H9 (cell line): ENCODE measurements around the gene MUC5B. TPM values are rescaled to one million over a fixed set of nuclear protein-coding genes. Genes with fewer than 3 reads are reported as not detected.

Experiments used
- DNase-seq: peaks from one replicate; pipeline ENCODE4 v3.0.0-alpha.2; 2017
- H2AFZ ChIP-seq: one replicate; pipeline ENCODE4 v1.6.1; 2013; ENCODE audit warnings: mild to moderate bottlenecking, low read length, control low read depth, moderate library complexity
- H2AK5ac ChIP-seq: 2 replicates; pipeline ENCODE4 v1.6.1; 2013; ENCODE audit warnings: low read length, control low read depth, mixed read lengths; ENCODE audit not compliant: insufficient read length
- H2BK120ac ChIP-seq: one replicate; pipeline ENCODE4 v1.6.1; 2013; ENCODE audit warnings: low read depth, mild to moderate bottlenecking, low read length, control low read depth, inconsistent platforms; ENCODE audit not compliant: poor library complexity, severe bottlenecking
- H2BK12ac ChIP-seq: 2 replicates; pipeline ENCODE4 v1.6.1; 2013; ENCODE audit warnings: low read length, control low read depth, mixed read lengths, low read depth; ENCODE audit not compliant: insufficient read length
- H2BK15ac ChIP-seq: 2 replicates; pipeline ENCODE4 v1.6.1; 2013; ENCODE audit warnings: low read depth, low read length, control low read depth
- H2BK20ac ChIP-seq: one replicate; pipeline ENCODE4 v1.6.1; 2013; ENCODE audit warnings: low read depth, mild to moderate bottlenecking, low read length, control low read depth, inconsistent platforms; ENCODE audit not compliant: poor library complexity, severe bottlenecking
- H2BK5ac ChIP-seq: 2 replicates; pipeline ENCODE4 v1.6.1; 2013; ENCODE audit warnings: low read length, control low read depth, mixed read lengths; ENCODE audit not compliant: insufficient read length
- H3K14ac ChIP-seq: 2 replicates; pipeline ENCODE4 v1.6.1; 2013; ENCODE audit warnings: low read length, control low read depth; ENCODE audit not compliant: insufficient read depth
- H3K18ac ChIP-seq: 2 replicates; pipeline ENCODE4 v1.6.1; 2013; ENCODE audit warnings: low read depth, mild to moderate bottlenecking, mixed read lengths, low read length, control low read depth; ENCODE audit not compliant: insufficient read length
- H3K23ac ChIP-seq: 2 replicates; pipeline ENCODE4 v1.6.1; 2013; ENCODE audit warnings: low read length, control low read depth, mixed read lengths, low read depth; ENCODE audit not compliant: insufficient read length
- H3K23me2 ChIP-seq: 2 replicates; pipeline ENCODE4 v1.6.1; 2013; ENCODE audit warnings: low read depth, mild to moderate bottlenecking, mixed read lengths, low read length, control low read depth; ENCODE audit not compliant: insufficient read length, poor library complexity, severe bottlenecking
- H3K27ac ChIP-seq: 2 replicates; pipeline ENCODE4 v1.5.1; 2013; ENCODE audit warnings: low read length, control low read depth, mixed read lengths, low read depth; ENCODE audit not compliant: insufficient read length
- H3K27me3 ChIP-seq: 2 replicates; pipeline ENCODE4 v1.6.1; 2013; ENCODE audit warnings: low read length, control low read depth, inconsistent platforms; ENCODE audit not compliant: insufficient read depth
- H3K4ac ChIP-seq: 2 replicates; pipeline ENCODE4 v1.6.1; 2013; ENCODE audit warnings: low read depth, mild to moderate bottlenecking, control low read depth, inconsistent platforms, low read length, moderate library complexity
- H3K4me1 ChIP-seq: 2 replicates; pipeline ENCODE4 v1.6.1; 2013; ENCODE audit warnings: low read length, control low read depth, inconsistent platforms; ENCODE audit not compliant: insufficient read depth
- H3K4me2 ChIP-seq: 2 replicates; pipeline ENCODE4 v1.6.1; 2013; ENCODE audit warnings: low read length, control low read depth, mixed read lengths; ENCODE audit not compliant: insufficient read length, insufficient read depth
- H3K56ac ChIP-seq: 2 replicates; pipeline ENCODE4 v1.6.1; 2013; ENCODE audit warnings: low read depth, mild to moderate bottlenecking, mixed read lengths, low read length, control low read depth; ENCODE audit not compliant: insufficient read length
- H3K79me1 ChIP-seq: 2 replicates; pipeline ENCODE4 v1.6.1; 2013; ENCODE audit warnings: low read depth, mild to moderate bottlenecking, moderate library complexity, low read length, control low read depth, inconsistent platforms; ENCODE audit not compliant: insufficient read depth, poor library complexity, severe bottlenecking
- H3K79me2 ChIP-seq: 2 replicates; pipeline ENCODE4 v1.6.1; 2013; ENCODE audit warnings: low read length, control low read depth, inconsistent platforms; ENCODE audit not compliant: insufficient read depth
- H3K9ac ChIP-seq: 2 replicates; pipeline ENCODE4 v1.6.1; 2013; ENCODE audit warnings: low read length, control low read depth, mixed read lengths; ENCODE audit not compliant: insufficient read length; ENCODE audit errors: extremely low read depth
- H3K9me3 ChIP-seq: one replicate; pipeline ENCODE4 v1.6.1; 2013; ENCODE audit warnings: low read depth, low read length, inconsistent platforms; ENCODE audit not compliant: control insufficient read depth
- H3T11ph ChIP-seq: one replicate; pipeline ENCODE4 v1.6.1; 2013; ENCODE audit warnings: mild to moderate bottlenecking, low read length, control low read depth, inconsistent platforms
- H4K20me1 ChIP-seq: one replicate; pipeline ENCODE4 v1.6.1; 2013; ENCODE audit not compliant: control insufficient read depth, insufficient read length, insufficient read depth
- H4K5ac ChIP-seq: 2 replicates; pipeline ENCODE4 v1.6.1; 2013; ENCODE audit warnings: low read depth, mild to moderate bottlenecking, mixed read lengths, low read length, control low read depth; ENCODE audit not compliant: insufficient read length
- H4K8ac ChIP-seq: replicated peaks from 2 replicates; pipeline ENCODE4 v1.6.1; 2013; ENCODE audit warnings: low read length, control low read depth, mixed read lengths, low read depth; ENCODE audit not compliant: insufficient read length
- H4K91ac ChIP-seq: 2 replicates; pipeline ENCODE4 v1.6.1; 2013; ENCODE audit warnings: low read depth, mild to moderate bottlenecking, moderate library complexity, mixed read lengths, low read length, control low read depth; ENCODE audit not compliant: insufficient read length
- H3K27ac Mint-ChIP-seq, 3 experiments: 2 replicates in 2 of 3; 3 replicates in 1 of 3; pipeline ENCODE4 v1.8.0; 2020 to 2021; ENCODE audit warnings: mixed read lengths in 3 of 3, mild to moderate bottlenecking in 1 of 3, moderate library complexity in 1 of 3
- H3K27me3 Mint-ChIP-seq: 2 replicates; pipeline ENCODE4 v1.8.0; 2021; ENCODE audit warnings: low read depth, mild to moderate bottlenecking, moderate library complexity, mixed read lengths
- H3K36me3 Mint-ChIP-seq, 3 experiments: 2 replicates in 2 of 3; 3 replicates in 1 of 3; pipeline ENCODE4 v1.8.0; 2020 to 2021; ENCODE audit warnings: low read depth in 3 of 3, mixed read lengths in 3 of 3; ENCODE audit not compliant: insufficient read depth in 1 of 3
- H3K4me1 Mint-ChIP-seq, 2 experiments: 2 replicates each; pipeline ENCODE4 v1.8.0; 2020; ENCODE audit warnings: mixed read lengths in 2 of 2
- H3K4me3 Mint-ChIP-seq, 2 experiments: 2 replicates in 1 of 2; 3 replicates in 1 of 2; pipeline ENCODE4 v1.8.0; 2020 to 2021; ENCODE audit warnings: mild to moderate bottlenecking in 2 of 2, mixed read lengths in 2 of 2, moderate library complexity in 1 of 2
- H3K9me3 Mint-ChIP-seq, 2 experiments: 2 replicates in 1 of 2; 3 replicates in 1 of 2; pipeline ENCODE4 v1.8.0; 2020; ENCODE audit warnings: mild to moderate bottlenecking in 2 of 2, mixed read lengths in 2 of 2, moderate library complexity in 1 of 2
- WGBS: extraction: QIAGEN DNeasy Blood & Tissue Kit; methylation state at CpG from one replicate; pipeline ENCODE4 v1.1.7; 2013; ENCODE audit warnings: missing lambda C conversion rate, low lambda C conversion rate, mixed read lengths; ENCODE audit not compliant: insufficient read length; ENCODE audit errors: extremely low coverage; 5-methylcytosine and 5-hydroxymethylcytosine counted together
- total RNA-seq: library from RNA; stranded (reverse); gene quantifications from 2 replicates; pipeline ENCODE4 v1.2.1, GENCODE V29; 2021
- TF ChIP-seq, protein P1 (sequence below): fragments of 200-600 bp; sonication (generic); conservative IDR thresholded peaks from 3 replicates; pipeline ENCODE4 v1.8.0; 2021; ENCODE audit warnings: antibody characterized with exemption, mild to moderate bottlenecking

The MUC5B gene
- total RNA-seq, 1 experiment from 2014 or later, result not detected

DNA sequence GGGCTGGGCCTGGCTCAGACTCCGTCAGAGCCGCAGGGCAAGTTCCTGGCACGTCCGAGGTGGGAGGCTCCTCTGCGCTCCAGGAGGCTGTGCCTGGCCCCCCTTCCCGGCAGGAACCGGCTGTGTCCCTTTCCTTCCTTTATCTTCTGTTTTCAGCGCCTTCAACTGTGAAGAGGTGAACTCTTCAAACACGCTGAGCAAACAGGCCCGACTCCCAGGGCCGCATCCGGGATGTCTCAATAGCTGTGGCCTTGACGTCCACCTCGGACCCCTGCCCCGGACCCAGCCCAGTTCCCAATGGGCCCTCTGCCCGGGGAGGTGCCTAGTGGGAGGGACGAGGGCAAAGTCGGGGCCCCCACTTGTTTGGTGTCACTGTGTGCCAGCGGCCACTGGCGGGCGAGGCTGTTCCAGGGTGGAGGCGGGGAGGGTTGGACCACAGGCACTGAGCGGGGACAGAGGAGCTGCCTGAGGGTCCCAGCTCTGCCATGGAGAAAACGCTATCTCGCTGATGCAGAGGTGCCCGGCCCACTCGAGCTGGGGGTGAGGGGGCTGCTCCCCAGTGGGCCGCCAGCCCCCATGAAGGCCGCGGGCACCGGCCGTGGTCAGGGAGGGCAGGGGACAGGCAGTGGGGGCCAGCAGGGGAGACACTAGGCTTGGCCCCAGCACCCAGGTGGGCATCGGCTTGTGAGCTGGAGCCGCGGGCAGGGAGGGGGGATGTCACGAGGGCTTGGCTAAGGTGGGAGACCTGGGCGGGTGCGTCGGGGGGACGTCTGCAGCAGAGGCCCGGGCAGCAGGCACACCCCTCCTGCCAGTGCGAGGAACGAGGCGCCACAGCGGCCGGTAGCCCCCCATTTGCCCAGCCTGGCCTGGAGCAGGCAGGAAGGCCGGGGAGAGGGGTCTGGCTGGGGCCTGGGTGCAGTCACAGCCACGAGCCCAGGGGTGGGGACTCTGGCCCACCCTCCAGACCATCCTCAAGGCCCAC lies 2.7 kb upstream of the MUC5B start:
- DNase-seq, result peak; percentile 26
- H3K27ac ChIP-seq, result no peak overlapping the region

More for the DNA sequence above, 2.7 kb upstream of the MUC5B start:
- WGBS, result no CpG with 5 or more reads among the region's 48 CpGs
- Histone ChIP-seq H2BK12ac (no peak overlapping the region), H3K4me2 (no peak overlapping the region), H3K27me3 (no peaks in the 10 kb centered on the region), H2BK20ac (no peak overlapping the region), H4K91ac (no peak overlapping the region), H2BK5ac (no peak overlapping the region), H2AFZ (no peak overlapping the region), H3K18ac (no peak overlapping the region), H3T11ph (no peak overlapping the region), H3K14ac (no peak overlapping the region; the same call in 1 of the 2 replicates), H3K56ac (no peak overlapping the region), H2BK15ac (no peak overlapping the region), H2BK120ac (no peak overlapping the region), H2AK5ac (no peak overlapping the region), H4K5ac (no peak overlapping the region), H3K4ac (no peak overlapping the region), H3K4me1 (no peaks in the 10 kb centered on the region; the same call in 1 of the 2 replicates), H3K9ac (no peak overlapping the region), H4K20me1 (no peaks in the 10 kb centered on the region), H3K79me2 (no peaks in the 10 kb centered on the region), H3K79me1 (no peaks in the 10 kb centered on the region), H4K8ac (no peak overlapping the region), H3K23me2 (no peaks in the 10 kb centered on the region), H3K9me3 (no peaks in the 10 kb centered on the region), H3K23ac (no peak overlapping the region)
- Mint-ChIP-seq H3K4me3 (no peak overlapping the region), H3K27ac (0 out of 7 replicates have a peak overlapping the region, but pooled peaks of 1 of the 3 experiments have one; percentile 68), H3K27me3 (peaks cover 33% of the 10 kb centered on the region), H3K4me1 (peaks cover 3 to 9% of the 10 kb centered on the region in 2 experiments; a peak in 2 of 4 replicates), H3K9me3 (peaks cover 0 to 4% of the 10 kb centered on the region in 2 experiments; a peak in 2 of 5 replicates), H3K36me3 (no peaks in the 10 kb centered on the region)
- TF ChIP-seq, protein P1, sequence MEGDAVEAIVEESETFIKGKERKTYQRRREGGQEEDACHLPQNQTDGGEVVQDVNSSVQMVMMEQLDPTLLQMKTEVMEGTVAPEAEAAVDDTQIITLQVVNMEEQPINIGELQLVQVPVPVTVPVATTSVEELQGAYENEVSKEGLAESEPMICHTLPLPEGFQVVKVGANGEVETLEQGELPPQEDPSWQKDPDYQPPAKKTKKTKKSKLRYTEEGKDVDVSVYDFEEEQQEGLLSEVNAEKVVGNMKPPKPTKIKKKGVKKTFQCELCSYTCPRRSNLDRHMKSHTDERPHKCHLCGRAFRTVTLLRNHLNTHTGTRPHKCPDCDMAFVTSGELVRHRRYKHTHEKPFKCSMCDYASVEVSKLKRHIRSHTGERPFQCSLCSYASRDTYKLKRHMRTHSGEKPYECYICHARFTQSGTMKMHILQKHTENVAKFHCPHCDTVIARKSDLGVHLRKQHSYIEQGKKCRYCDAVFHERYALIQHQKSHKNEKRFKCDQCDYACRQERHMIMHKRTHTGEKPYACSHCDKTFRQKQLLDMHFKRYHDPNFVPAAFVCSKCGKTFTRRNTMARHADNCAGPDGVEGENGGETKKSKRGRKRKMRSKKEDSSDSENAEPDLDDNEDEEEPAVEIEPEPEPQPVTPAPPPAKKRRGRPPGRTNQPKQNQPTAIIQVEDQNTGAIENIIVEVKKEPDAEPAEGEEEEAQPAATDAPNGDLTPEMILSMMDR, result no peak
